Spleen (tissue), 11 donors: ENCODE data around the gene TMPRSS4. TPM values are rescaled to one million over a fixed set of nuclear protein-coding genes. Genes with fewer than 3 reads are reported as not detected.

Source experiments
- DNase-seq: peaks from one replicate; pipeline ENCODE4 v3.0.0-alpha.2; 2020
- H3K27ac ChIP-seq, 8 donors: fragments of 200-600 bp; sonication (generic) in 7 of 8; 1 replicate in 4 of 8; 2 replicates in 4 of 8; pipeline versions ENCODE4 v1.5.0 to v1.8.0; 2016 to 2021; ENCODE audit warnings: inconsistent platforms in 4 of 8, mild to moderate bottlenecking in 4 of 8, moderate library complexity in 1 of 8
- H3K27me3 ChIP-seq, 7 donors: fragments of 200-600 bp; sonication (generic) in 6 of 7; replicated peaks in 1 of 7; 1 replicate in 4 of 7; 2 replicates in 3 of 7; pipeline versions ENCODE4 v1.5.0 to v1.8.0; 2016 to 2021; ENCODE audit warnings: inconsistent platforms in 3 of 7, mild to moderate bottlenecking in 1 of 7
- H3K36me3 ChIP-seq, 6 donors: fragments of 200-600 bp; sonication (generic) in 5 of 6; 1 replicate in 4 of 6; 2 replicates in 2 of 6; pipeline versions ENCODE4 v1.5.0 to v1.8.0; 2016 to 2021; ENCODE audit warnings: inconsistent platforms in 2 of 6
- H3K4me1 ChIP-seq, 6 donors: fragments of 200-600 bp; sonication (generic) in 5 of 6; 1 replicate in 3 of 6; 2 replicates in 3 of 6; pipeline versions ENCODE4 v1.5.0 to v1.8.0; 2016 to 2021; ENCODE audit warnings: inconsistent platforms in 3 of 6
- H3K4me3 ChIP-seq, 8 donors: fragments of 200-600 bp; sonication (generic) in 7 of 8; 1 replicate in 4 of 8; 2 replicates in 4 of 8; pipeline versions ENCODE4 v1.5.0 to v1.8.0; 2016 to 2021; ENCODE audit warnings: inconsistent platforms in 4 of 8, mild to moderate bottlenecking in 4 of 8, moderate library complexity in 2 of 8
- H3K9me3 ChIP-seq, 8 donors: fragments of 200-600 bp; sonication (generic) in 7 of 8; 1 replicate in 4 of 8; 2 replicates in 4 of 8; pipeline versions ENCODE4 v1.5.0 to v1.8.0; 2016 to 2021; ENCODE audit warnings: inconsistent platforms in 4 of 8
- POLR2A ChIP-seq, 3 donors: fragments of 450-650 bp; IDR thresholded peaks; one replicate each; pipeline ENCODE4 v1.5.1; 2017; ENCODE audit warnings: antibody characterized with exemption in 3 of 3, mild to moderate bottlenecking in 1 of 3
- POLR2AphosphoS5 ChIP-seq, 3 donors: sonication (generic); formaldehyde crosslinking; IDR thresholded peaks; one replicate each; pipeline ENCODE4 v1.5.1; 2017; ENCODE audit warnings: antibody characterized with exemption in 3 of 3
- WGBS, 5 donors: extraction: QIAGEN DNeasy Blood & Tissue Kit in 3 of 5; methylation state at CpG; one replicate each; pipeline versions ENCODE4 v1.1.5 to v1.1.7; 2013 to 2018; 5-methylcytosine and 5-hydroxymethylcytosine counted together
- intact Hi-C: fragments of 100-400 bp; cut with DNase I; formaldehyde crosslinking; loops from one replicate; pipeline ENCODE4 v1.15.0; 2023; ENCODE audit warnings: low total_unique reads
- polyA plus RNA-seq, 3 donors: library from polyadenylated mRNA; stranded (reverse); fragments of 200-250 nt; gene quantifications; one replicate each; pipeline ENCODE4 v1.2.1, GENCODE V29; 2013
- total RNA-seq, 7 donors: library from RNA; depleted of rRNA in 3 of 7; stranded (reverse); fragments of >200 nt in 3 of 7; fragmentation: NEBNext Ultra II Directional in 4 of 7; extraction: Animal tissue kit (Norgen Biotek cat#: 25700) in 4 of 7; gene quantifications; one replicate each; pipeline versions ENCODE4 v1.1.0 to v1.2.1, GENCODE V29; 2016 to 2021
- TF ChIP-seq, protein P1 (sequence below), 11 experiments: fragments of 200-600 bp in 7 of 11; fragments of 450-650 bp in 4 of 11; sonication (generic) in 4 of 11; IDR thresholded peaks in 8 of 11; conservative IDR thresholded peaks in 3 of 11; 1 replicate in 7 of 11; 2 replicates in 4 of 11; pipeline versions ENCODE4 v1.4.0 to v1.8.0; 2016 to 2021; ENCODE audit warnings: antibody characterized with exemption in 11 of 11, inconsistent platforms in 4 of 11, mild to moderate bottlenecking in 1 of 11
- donor health status: healthy with polysubstance abuse.
- donor health status: DM: no; HTN: no; CAD: no; lungs with moderate emphysema.
- donor health status: DM: no; HTN: no; CAD: no.
- donor health status: Bipolar disorder and iron deficiency.
- donor health status: healthy.
- donor health status: DM: no; HTN: no; CAD: no.
- donor health status: DM: yes; HTN: yes; CAD: no.

TMPRSS4 gene
- total and polyA plus RNA-seq, 10 donors: 0.09 to 1.4 (median 0.85) TPM; not detected in 3

DNA sequence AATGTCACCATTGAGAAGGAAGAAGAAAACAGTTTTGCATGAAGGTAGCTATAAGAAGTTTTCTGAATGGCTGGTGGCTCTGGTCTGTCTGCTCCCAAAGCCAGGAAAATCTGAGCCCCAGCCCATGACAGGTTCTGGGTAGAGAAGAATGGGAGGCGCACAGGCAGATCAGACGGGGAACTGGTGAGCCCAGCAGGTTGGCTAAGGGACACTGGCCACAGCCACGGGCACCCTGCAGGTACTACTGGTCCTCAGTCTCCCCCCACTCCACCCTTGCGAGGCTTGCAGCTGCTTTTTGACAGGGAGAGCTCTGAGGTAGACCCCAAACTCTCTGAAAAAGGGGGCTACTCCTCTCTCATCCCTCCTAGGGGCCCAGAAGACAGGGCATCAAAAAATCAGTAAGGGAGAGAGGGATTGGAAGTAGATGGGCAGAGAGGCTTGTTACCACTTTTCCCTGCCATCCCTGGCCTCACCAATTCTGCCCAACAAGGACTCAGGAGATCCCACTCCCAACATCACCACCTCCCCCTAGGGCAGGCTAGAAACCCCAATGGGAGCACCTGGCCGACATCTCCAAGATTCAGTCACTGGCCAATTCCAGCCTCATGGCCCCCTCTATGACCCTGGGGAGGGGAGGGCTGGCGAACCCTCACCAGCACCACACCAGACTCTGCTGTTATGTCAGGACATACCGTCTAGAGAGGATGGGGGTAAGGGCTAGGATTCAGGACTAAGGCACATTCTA is 58.3 kb downstream of the TMPRSS4 start:
- TF ChIP-seq, protein P1, sequence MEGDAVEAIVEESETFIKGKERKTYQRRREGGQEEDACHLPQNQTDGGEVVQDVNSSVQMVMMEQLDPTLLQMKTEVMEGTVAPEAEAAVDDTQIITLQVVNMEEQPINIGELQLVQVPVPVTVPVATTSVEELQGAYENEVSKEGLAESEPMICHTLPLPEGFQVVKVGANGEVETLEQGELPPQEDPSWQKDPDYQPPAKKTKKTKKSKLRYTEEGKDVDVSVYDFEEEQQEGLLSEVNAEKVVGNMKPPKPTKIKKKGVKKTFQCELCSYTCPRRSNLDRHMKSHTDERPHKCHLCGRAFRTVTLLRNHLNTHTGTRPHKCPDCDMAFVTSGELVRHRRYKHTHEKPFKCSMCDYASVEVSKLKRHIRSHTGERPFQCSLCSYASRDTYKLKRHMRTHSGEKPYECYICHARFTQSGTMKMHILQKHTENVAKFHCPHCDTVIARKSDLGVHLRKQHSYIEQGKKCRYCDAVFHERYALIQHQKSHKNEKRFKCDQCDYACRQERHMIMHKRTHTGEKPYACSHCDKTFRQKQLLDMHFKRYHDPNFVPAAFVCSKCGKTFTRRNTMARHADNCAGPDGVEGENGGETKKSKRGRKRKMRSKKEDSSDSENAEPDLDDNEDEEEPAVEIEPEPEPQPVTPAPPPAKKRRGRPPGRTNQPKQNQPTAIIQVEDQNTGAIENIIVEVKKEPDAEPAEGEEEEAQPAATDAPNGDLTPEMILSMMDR (IDR thresholded peaks at IDR 0.05 in 8 of 11, conservative IDR thresholded peaks at IDR 0.05 in 3 of 11): no peak
- TF ChIP-seq POLR2A (IDR thresholded peaks at IDR 0.05): no peak
- no peak for TF ChIP-seq POLR2AphosphoS5 (IDR thresholded peaks at IDR 0.05)
- 70 to 78% (median 76%) methylated on average over 7 of the region's 7 CpGs for WGBS, 5 donors
- no peak for DNase-seq
- intact Hi-C loops: no loop called here
- no peaks in the 10 kb centered on the region for H3K9me3 ChIP-seq
- no peaks in the 10 kb centered on the region for H3K4me1 ChIP-seq
- H3K4me3 ChIP-seq: no peak overlapping the region
- H3K27me3 ChIP-seq: peaks cover 0 to 53% (median 0%) of the 10 kb centered on the region in 7 donors
- H3K36me3 ChIP-seq: no peaks in the 10 kb centered on the region
- H3K27ac ChIP-seq: no peak overlapping the region

DNA sequence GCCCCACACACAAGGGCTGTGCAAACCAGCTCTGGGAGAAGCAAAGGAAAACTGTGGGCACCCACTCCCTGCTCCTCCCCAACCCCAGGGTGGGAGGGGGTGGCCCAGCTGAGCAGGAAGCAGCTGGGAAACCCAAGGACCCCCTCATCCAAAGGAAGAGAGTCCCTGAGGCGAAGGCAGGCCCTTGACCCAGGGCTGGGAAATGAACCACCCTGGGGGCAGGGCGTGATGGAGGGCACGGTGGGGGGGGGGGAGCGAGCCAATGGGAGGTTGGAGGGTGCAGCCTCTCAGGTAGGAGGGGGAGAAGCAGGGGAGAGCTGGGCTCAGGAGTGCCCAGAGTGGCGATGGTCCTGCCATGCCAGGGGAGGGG is 58.9 kb downstream of the TMPRSS4 start:
- no peak for DNase-seq
- 78 to 88% (median 83%) methylated on average over 5 of the region's 5 CpGs for WGBS, 5 donors
- Histone ChIP-seq H3K36me3 (no peaks in the 10 kb centered on the region), H3K27me3 (peaks cover 0 to 58% (median 0%) of the 10 kb centered on the region in 7 donors), H3K4me1 (no peaks in the 10 kb centered on the region), H3K4me3 (no peak overlapping the region), H3K27ac (no peak overlapping the region), H3K9me3 (no peaks in the 10 kb centered on the region)
- intact Hi-C loops: no loop called here
- TF ChIP-seq POLR2AphosphoS5 (IDR thresholded peaks at IDR 0.05) (no peak), POLR2A (IDR thresholded peaks at IDR 0.05) (no peak)
- TF ChIP-seq, protein P1 (IDR thresholded peaks at IDR 0.05 in 8 of 11, conservative IDR thresholded peaks at IDR 0.05 in 3 of 11): no peak

DNA sequence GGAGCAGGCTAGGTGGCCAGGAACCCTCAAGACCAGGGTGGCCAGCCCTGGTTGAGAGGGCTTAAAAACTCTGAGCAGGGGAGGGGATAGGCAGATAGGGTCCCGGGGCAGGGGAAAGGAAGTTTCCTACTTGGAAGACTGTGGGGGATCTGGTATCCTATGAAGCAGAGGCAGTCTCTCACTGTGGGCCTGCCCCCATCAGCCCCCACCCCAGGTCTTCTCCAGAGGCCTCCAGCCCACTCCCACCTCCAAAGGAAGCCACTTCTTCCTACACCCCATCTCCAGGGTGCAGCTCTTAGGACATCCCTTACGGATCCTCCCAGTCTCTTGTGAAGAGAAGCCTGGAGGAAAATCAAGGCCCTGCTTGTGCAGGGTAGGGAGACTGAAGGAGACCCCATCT is 59.5 kb downstream of the TMPRSS4 start:
- H3K27me3 ChIP-seq: peaks cover 0 to 64% (median 0%) of the 10 kb centered on the region in 7 donors
- DNase-seq: no peak
- H3K27ac ChIP-seq: no peak overlapping the region
- H3K4me3 ChIP-seq: no peak overlapping the region
- TF ChIP-seq, protein P1 (IDR thresholded peaks at IDR 0.05 in 8 of 11, conservative IDR thresholded peaks at IDR 0.05 in 3 of 11): no peak
- no peak for TF ChIP-seq POLR2A (IDR thresholded peaks at IDR 0.05)
- TF ChIP-seq POLR2AphosphoS5 (IDR thresholded peaks at IDR 0.05): no peak
- H3K4me1 ChIP-seq: no peaks in the 10 kb centered on the region
- no peaks in the 10 kb centered on the region for H3K9me3 ChIP-seq
- no peaks in the 10 kb centered on the region for H3K36me3 ChIP-seq
- 77 to 94% (median 80%) methylated on average over 2 of the region's 2 CpGs for WGBS, 5 donors
- intact Hi-C loops: no loop called here

DNA sequence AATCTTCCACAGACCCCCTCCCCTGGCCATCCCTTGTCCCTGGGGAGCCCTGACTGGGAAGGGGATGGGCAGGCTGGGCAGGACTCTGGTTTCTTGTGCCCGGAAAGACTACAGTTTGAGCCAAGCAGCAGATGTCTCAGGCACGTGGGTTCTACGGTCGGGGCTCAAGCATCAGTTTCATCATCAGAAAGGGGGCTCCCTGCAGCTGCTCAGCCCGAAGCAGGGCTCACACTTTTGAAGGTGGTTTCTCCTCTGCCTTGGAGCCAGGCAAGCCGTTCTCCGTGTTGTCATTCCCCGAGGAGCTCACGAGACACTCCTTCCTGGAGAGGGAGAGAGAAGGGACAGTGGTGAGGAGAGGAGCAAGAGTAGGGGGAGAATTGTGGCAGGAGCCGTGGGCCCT is 59.9 kb downstream of the TMPRSS4 start:
- no peak for DNase-seq
- H3K36me3 ChIP-seq: no peaks in the 10 kb centered on the region
- no peak for TF ChIP-seq POLR2AphosphoS5 (IDR thresholded peaks at IDR 0.05)
- no peak for TF ChIP-seq POLR2A (IDR thresholded peaks at IDR 0.05)
- TF ChIP-seq, protein P1 (IDR thresholded peaks at IDR 0.05 in 8 of 11, conservative IDR thresholded peaks at IDR 0.05 in 3 of 11): no peak
- intact Hi-C loops: no loop called here
- peaks cover 0 to 68% (median 0%) of the 10 kb centered on the region in 7 donors for H3K27me3 ChIP-seq
- H3K9me3 ChIP-seq: no peaks in the 10 kb centered on the region
- H3K4me1 ChIP-seq: no peaks in the 10 kb centered on the region
- no peak overlapping the region for H3K4me3 ChIP-seq
- no peak overlapping the region for H3K27ac ChIP-seq
- 80 to 91% (median 87%) methylated on average over 10 of the region's 10 CpGs for WGBS, 5 donors
